Heart left ventricle (tissue), 16 donors: Measurements from ENCODE around the gene NLRC3. TPM values are rescaled to one million over a fixed set of nuclear protein-coding genes. Genes with fewer than 3 reads are reported as not detected.

ENCODE experiments used
- ATAC-seq, 4 donors: fragments of 200-7000 bp; cut with Tn5 transposase; one replicate each; pipeline ENCODE4 v1.9.1; 2020 to 2022; ENCODE audit warnings: moderate library complexity in 4 of 4, mild to moderate bottlenecking in 3 of 4, moderate number of reproducible peaks in 1 of 4
- DNase-seq, 5 donors: peaks; one replicate each; pipeline ENCODE4 v3.0.0-alpha.2; 2020
- H3K27ac ChIP-seq, 12 donors: fragments of 200-600 bp; sonication (generic) in 4 of 12; one replicate each; pipeline versions ENCODE4 v1.5.0 to v1.8.0; 2016 to 2022; ENCODE audit warnings: mild to moderate bottlenecking in 2 of 12
- H3K27me3 ChIP-seq, 9 donors: fragments of 200-600 bp; sonication (generic) in 2 of 9; one replicate each; pipeline versions ENCODE4 v1.5.1 to v1.8.0; 2016 to 2022; ENCODE audit warnings: mild to moderate bottlenecking in 3 of 9
- H3K36me3 ChIP-seq, 9 donors: fragments of 200-600 bp; sonication (generic) in 2 of 9; one replicate each; pipeline versions ENCODE4 v1.5.0 to v1.8.0; 2018 to 2022; ENCODE audit warnings: mild to moderate bottlenecking in 2 of 9
- H3K4me1 ChIP-seq, 12 donors: fragments of 200-600 bp; sonication (generic) in 4 of 12; one replicate each; pipeline versions ENCODE4 v1.5.0 to v1.8.0; 2016 to 2022; ENCODE audit warnings: mild to moderate bottlenecking in 3 of 12
- H3K4me3 ChIP-seq, 12 donors: fragments of 200-600 bp; sonication (generic) in 4 of 12; one replicate each; pipeline versions ENCODE4 v1.5.0 to v1.8.0; 2017 to 2022; ENCODE audit warnings: mild to moderate bottlenecking in 9 of 12, moderate library complexity in 4 of 12
- H3K9me3 ChIP-seq, 12 donors: fragments of 200-600 bp; sonication (generic) in 4 of 12; one replicate each; pipeline versions ENCODE4 v1.5.0 to v1.8.0; 2016 to 2022; ENCODE audit warnings: mild to moderate bottlenecking in 1 of 12
- POLR2A ChIP-seq, 2 donors: fragments of 450-650 bp; IDR thresholded peaks; one replicate each; pipeline ENCODE4 v1.6.1; 2017; ENCODE audit warnings: antibody characterized with exemption in 2 of 2, mild to moderate bottlenecking in 2 of 2, moderate library complexity in 2 of 2
- WGBS, 4 donors: extraction: QIAGEN DNeasy Blood & Tissue Kit in 2 of 4; methylation state at CpG; one replicate each; pipeline versions ENCODE4 v1.1.5 to v1.1.7; 2013 to 2018; 5-methylcytosine and 5-hydroxymethylcytosine counted together
- intact Hi-C, 10 donors: fragments of 100-400 bp; cut with DNase I; formaldehyde crosslinking; loops; one replicate each; pipeline versions ENCODE4 v1.11.1 to v1.14.2; 2022
- polyA plus RNA-seq, 2 donors: library from polyadenylated mRNA; stranded (reverse); fragments of 200-250 nt; gene quantifications; one replicate each; pipeline ENCODE4 v1.2.3, GENCODE V29; 2013
- total RNA-seq, 9 donors: library from RNA; depleted of rRNA in 2 of 9; stranded (reverse); fragments of >200 nt in 2 of 9; fragmentation: NEBNext Ultra II Directional in 3 of 9; extraction: Animal tissue kit (Norgen Biotek cat#: 25700) in 3 of 9; gene quantifications; one replicate each; pipeline versions ENCODE4 v1.1.0 to v1.2.4, GENCODE V29; 2016 to 2023
- TF ChIP-seq, protein P1 (sequence below), 12 donors: fragments of 200-600 bp; sonication (generic) in 4 of 12; IDR thresholded peaks; one replicate each; pipeline versions ENCODE4 v1.5.0 to v1.8.0; 2018 to 2022; ENCODE audit warnings: antibody characterized with exemption in 12 of 12, mild to moderate bottlenecking in 5 of 12
- donor health status: ischemic (EF 13 %, LVEDD 7.1; RV severe dilation, severe dysfunction).
- donor health status: healthy with polysubstance abuse.
- donor health status: DM: no; HTN: yes; CAD: no.
- donor health status: DM: no; HTN: no; CAD: no.
- donor health status: ischemic (EF 25% LVEDD 6.9; RV normal size, moderate dysfunction).
- donor health status: ischemic (EF 25% LVEDD 5.7; RV mildly dilated, moderate dysfunction).
- donor health status: healthy.
- donor health status: DM: yes; HTN: yes; CAD: no.
- donor health status: ischemic (EF 35%, LVEDD 5.7; RV mildly dilated, moderate dysfunction).
- donor health status: nonischemic (EF 11% LVEDD 7.7; RV severe dilation, severe dysfunction).
- donor health status: DM: yes; HTN: yes; CAD: no.
- donor health status: PGD.
- donor health status: ischemic (EF 29% LVEDD 5.4; RV normal size, mild dysfunction).
- donor health status: nonischemic (EF 23%, LVEDD 6.1; RV moderate dilation, normal function).

The NLRC3 gene
- total and polyA plus RNA-seq, 11 donors: 0.44 to 2.9 (median 0.95) TPM

DNA sequence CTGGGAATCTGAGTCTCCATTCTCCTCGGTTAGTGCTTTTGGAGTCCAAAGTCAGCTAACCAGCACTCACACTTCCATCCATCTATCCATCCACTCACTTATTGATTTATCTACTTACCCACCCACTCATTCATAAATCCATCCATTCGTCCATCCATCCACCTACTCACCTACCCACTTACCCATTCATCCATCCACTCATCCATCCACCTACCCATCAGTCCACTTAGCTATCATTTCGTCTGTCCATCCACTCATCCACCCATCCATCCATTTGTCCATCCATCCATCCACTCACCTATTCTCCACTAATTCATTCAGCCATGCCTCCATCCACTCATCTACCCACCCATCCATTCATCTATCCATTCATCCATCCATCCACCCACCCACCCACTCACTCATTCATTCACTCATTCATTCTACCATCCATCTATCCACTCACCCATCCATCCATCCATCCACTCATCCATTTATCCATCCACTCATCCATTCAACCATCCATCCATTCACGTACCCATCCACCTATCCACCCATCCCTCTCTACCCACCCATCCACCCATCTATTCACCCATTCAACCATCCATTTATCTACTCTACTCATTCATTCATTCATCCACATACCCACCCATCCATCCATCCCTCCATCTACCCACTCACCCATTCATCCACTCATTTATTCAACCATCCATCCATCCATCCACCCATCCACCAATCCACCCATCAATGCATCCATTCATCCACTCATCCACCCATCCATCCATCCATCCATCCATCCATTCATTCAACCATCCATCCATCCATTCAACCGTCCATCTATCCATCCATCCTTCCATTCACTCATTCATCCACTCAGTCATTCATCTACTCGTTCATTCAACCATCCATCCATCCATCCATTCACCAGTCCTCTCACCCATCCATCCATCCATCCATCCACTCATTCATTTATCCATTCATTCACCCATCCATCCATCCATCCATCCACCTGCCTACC lies 26.1 kb downstream of the NLRC3 start:
- peaks cover 0 to 21% (median 0%) of the 10 kb centered on the region in 9 donors for H3K36me3 ChIP-seq
- H3K4me3 ChIP-seq: no peak overlapping the region
- TF ChIP-seq, protein P1, sequence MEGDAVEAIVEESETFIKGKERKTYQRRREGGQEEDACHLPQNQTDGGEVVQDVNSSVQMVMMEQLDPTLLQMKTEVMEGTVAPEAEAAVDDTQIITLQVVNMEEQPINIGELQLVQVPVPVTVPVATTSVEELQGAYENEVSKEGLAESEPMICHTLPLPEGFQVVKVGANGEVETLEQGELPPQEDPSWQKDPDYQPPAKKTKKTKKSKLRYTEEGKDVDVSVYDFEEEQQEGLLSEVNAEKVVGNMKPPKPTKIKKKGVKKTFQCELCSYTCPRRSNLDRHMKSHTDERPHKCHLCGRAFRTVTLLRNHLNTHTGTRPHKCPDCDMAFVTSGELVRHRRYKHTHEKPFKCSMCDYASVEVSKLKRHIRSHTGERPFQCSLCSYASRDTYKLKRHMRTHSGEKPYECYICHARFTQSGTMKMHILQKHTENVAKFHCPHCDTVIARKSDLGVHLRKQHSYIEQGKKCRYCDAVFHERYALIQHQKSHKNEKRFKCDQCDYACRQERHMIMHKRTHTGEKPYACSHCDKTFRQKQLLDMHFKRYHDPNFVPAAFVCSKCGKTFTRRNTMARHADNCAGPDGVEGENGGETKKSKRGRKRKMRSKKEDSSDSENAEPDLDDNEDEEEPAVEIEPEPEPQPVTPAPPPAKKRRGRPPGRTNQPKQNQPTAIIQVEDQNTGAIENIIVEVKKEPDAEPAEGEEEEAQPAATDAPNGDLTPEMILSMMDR (IDR thresholded peaks at IDR 0.05): no peak

DNA sequence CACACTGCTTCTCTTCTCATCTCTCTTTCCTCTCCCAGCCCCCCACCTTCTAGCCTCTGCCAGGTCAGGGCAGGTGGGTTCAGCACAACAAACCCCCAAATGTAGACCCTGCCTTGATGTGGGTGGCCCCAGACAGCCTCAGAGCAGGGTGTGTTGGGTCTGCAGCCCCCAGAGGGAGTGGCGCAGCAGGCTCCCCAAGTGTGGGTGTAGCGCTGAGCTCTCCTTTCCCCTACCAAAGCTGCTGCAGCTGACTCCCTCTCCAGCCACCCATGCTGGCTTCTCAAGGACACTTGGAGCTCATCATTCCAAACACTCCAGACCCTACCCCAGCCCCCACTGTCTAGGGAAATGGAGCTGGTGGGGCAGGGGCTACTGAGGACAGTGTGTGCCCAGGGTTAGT lies 27.3 kb downstream of the NLRC3 start:
- H3K4me3 ChIP-seq: no peak overlapping the region
- H3K4me1 ChIP-seq: peaks cover 0 to 20% (median 2%) of the 10 kb centered on the region in 12 donors
- peaks cover 0 to 21% (median 0%) of the 10 kb centered on the region in 9 donors for H3K36me3 ChIP-seq
- no peak overlapping the region for H3K27ac ChIP-seq
- DNase-seq (no peak), ATAC-seq (no peak)
- no peaks in the 10 kb centered on the region for H3K9me3 ChIP-seq
- 90 to 100% (median 98%) methylated on average over 1 to 2 of the region's 2 CpGs for WGBS, 4 donors
- intact Hi-C loops: loop anchor here in 2 of 10 donors (5.0 to 10.0 kb wide), 2 partner anchors 52 to 65 kb away; partner anchors contain the start of gene SLX4 (in 1 of the 2)
- H3K27me3 ChIP-seq: no peaks in the 10 kb centered on the region
- TF ChIP-seq POLR2A (IDR thresholded peaks at IDR 0.05): no peak
- TF ChIP-seq, protein P1 (IDR thresholded peaks at IDR 0.05): no peak

More for the DNA sequence above, 26.1 kb downstream of the NLRC3 start:
- Histone ChIP-seq H3K9me3 (no peaks in the 10 kb centered on the region), H3K27ac (no peak overlapping the region), H3K4me1 (peaks cover 0 to 20% (median 2%) of the 10 kb centered on the region in 12 donors), H3K27me3 (no peaks in the 10 kb centered on the region)
- DNase-seq (no peak), ATAC-seq (no peak)
- intact Hi-C loops: loop anchor here in 1 of 10 donors (10.0 kb wide), 1 partner anchor 64 kb away; the partner anchor contains the start of gene SLX4
- WGBS, 4 donors: 90 to 94% (median 93%) methylated on average over 6 of the region's 6 CpGs

DNA sequence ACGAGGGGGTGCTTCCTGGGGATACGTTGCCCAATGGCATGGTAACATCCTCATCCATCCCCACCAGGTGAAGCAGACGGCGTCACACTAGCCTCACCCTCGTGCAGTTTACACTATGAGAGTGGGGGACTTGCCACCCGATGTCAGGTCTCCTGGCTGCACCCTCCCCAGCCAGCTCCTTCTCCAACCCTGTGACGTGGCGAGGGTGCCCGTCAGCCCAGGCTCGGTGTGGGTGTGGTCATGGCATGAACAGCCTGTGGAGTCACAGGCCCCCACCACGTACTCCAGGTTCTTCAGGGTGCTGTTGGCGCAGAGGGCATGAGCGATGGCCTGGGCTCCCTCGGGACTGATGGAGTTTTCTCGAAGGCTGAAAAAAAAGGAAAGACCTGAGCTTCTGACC lies 28.3 kb downstream of the NLRC3 start:
- H3K27ac ChIP-seq: peak overlapping the region in 2 of 12 donors; percentile 56 to 72
- intact Hi-C loops: loop anchor here in 1 of 10 donors (5.0 kb wide), 1 partner anchor 53 kb away; no protein-coding TSS in a partner anchor
- no peak overlapping the region for H3K4me3 ChIP-seq
- H3K36me3 ChIP-seq: peaks cover 0 to 17% (median 0%) of the 10 kb centered on the region in 9 donors
- no peaks in the 10 kb centered on the region for H3K27me3 ChIP-seq
- H3K9me3 ChIP-seq: no peaks in the 10 kb centered on the region
- WGBS, 4 donors: 88 to 92% (median 90%) methylated on average over 9 to 15 of the region's 15 CpGs
- ATAC-seq (peak in 1 of 4 donors; percentile 6), DNase-seq (no peak)
- TF ChIP-seq, protein P1 (IDR thresholded peaks at IDR 0.05): no peak
- TF ChIP-seq POLR2A (IDR thresholded peaks at IDR 0.05): no peak
- H3K4me1 ChIP-seq: peaks cover 0 to 20% (median 2%) of the 10 kb centered on the region in 12 donors

DNA sequence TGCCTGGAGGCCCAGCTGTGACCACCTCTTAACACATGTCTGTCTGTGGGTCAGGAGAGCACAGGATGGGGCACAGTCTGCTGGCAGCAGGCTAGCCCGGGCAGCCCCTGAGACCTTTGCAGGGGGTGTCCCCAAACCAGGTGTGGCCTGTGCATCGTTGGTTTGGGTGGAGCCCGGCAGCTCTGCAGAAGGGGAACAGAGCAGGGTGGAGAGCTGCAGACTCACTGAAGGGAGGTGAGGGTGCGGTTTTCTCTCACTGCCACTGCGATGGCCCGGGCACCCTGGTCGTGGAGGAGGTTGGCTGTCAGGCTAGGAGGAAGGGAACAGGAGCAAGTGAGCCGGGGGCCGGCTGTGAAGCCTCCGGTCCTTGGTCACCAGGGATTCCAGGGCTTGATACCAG lies 28.8 kb downstream of the NLRC3 start:
- WGBS, 4 donors: 65 to 80% (median 74%) methylated on average over 9 to 10 of the region's 10 CpGs
- no peaks in the 10 kb centered on the region for H3K9me3 ChIP-seq
- ATAC-seq (peak in 2 of 4 donors; percentile 14 to 30), DNase-seq (no peak)
- H3K4me3 ChIP-seq: no peak overlapping the region
- H3K27ac ChIP-seq: peak overlapping the region in 8 of 12 donors; percentile 30 to 72 (median 48)
- H3K27me3 ChIP-seq: no peaks in the 10 kb centered on the region
- peaks cover 0 to 20% (median 2%) of the 10 kb centered on the region in 12 donors for H3K4me1 ChIP-seq
- intact Hi-C loops: loop anchor here in 1 of 10 donors (5.0 kb wide), 1 partner anchor 54 kb away; no protein-coding TSS in a partner anchor
- no peak for TF ChIP-seq POLR2A (IDR thresholded peaks at IDR 0.05)
- TF ChIP-seq, protein P1 (IDR thresholded peaks at IDR 0.05): no peak
- peaks cover 0 to 15% (median 0%) of the 10 kb centered on the region in 9 donors for H3K36me3 ChIP-seq
